Neural cell (in vitro differentiated cells): ENCODE measurements around the gene HAUS3.

ENCODE experiments used
- CTCF ChIP-seq: fragments of 450-650 bp; IDR thresholded peaks from 2 replicates; pipeline ENCODE4 v1.5.1; 2014; ENCODE audit warnings: antibody characterized with exemption, mild to moderate bottlenecking, moderate library complexity; ENCODE audit not compliant: poor library complexity, severe bottlenecking
- EZH2 ChIP-seq: fragments of 200-600, 300-800 bp; shearing (Covaris generic), sonication (generic); IDR thresholded peaks from 2 replicates; pipeline ENCODE4 v1.6.1; 2014; ENCODE audit warnings: antibody characterized with exemption, low read length, borderline replicate concordance, mild to moderate bottlenecking; ENCODE audit not compliant: insufficient read depth, poor library complexity, severe bottlenecking
- POLR2AphosphoS5 ChIP-seq: IDR thresholded peaks from 2 replicates; pipeline ENCODE4 v1.6.1; 2012
- REST ChIP-seq: IDR thresholded peaks from 2 replicates; pipeline ENCODE4 v1.6.1; 2012; ENCODE audit warnings: borderline replicate concordance
- SMC3 ChIP-seq: fragments of 450-650 bp; conservative IDR thresholded peaks from 2 replicates; pipeline ENCODE4 v1.6.1; 2014; ENCODE audit warnings: antibody characterized with exemption, mild to moderate bottlenecking, moderate library complexity; ENCODE audit not compliant: poor library complexity

GRCh38 chr4:2271279-2272025 lies 29.5 kb upstream of the HAUS3 start:
- TF ChIP-seq EZH2: no peak
- TF ChIP-seq CTCF: no peak
- no peak for TF ChIP-seq SMC3
- no peak for TF ChIP-seq REST
- TF ChIP-seq POLR2AphosphoS5: no peak
